Measurements from ENCODE around the gene SP6.
A peak's percentile ranks its signal among the peaks of the same experiment; 100 is the strongest.

SP6 gene

DNA sequence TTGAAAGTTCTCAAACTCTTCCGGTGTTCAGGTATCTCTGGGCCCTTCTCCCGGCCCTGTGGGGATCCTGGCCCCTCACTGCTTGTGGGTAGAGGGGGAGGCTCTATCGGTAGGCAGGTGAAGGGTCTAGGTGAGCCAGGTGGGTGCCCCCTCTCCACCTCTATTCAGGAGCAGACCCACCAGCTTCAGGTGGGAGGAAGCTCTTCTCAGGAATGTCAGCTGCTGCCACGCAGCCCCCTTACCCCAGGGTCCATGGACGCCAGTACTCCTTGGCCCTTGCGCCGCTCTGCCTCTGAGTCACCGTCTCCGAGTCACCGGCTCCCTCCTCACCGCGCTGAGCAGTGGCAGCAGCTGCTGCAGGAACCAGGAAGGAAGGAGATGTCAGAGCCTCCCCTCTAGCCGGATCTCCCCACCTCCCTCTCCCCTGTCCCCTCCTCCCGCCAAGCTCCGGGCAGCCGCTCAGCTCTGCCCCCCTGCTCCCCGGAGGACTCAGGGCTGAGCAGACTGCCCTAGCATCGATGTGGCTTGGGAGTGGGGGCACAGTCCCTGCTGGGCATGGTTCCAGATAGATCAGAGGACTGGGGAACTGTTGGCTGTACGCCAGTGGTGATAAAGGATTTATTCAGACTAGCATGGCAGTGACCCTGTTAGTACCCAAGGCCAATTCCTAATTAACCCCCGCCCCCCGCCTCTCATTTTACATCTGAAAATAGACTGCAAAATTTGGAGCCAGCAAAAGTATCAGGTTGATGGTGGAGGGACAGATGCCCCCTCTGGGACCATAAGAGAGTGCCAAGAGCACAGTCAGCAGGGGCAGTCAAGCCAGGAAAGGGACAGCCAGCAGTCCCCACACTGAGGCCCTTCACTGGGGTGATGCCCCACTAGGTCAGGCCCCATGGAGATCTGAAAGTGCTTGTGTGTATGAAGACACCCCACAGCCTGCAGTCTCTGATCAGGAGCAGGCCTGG lies 29.3 kb downstream of the SP6 start, which contains the start of gene OSBPL7:
Gene OSBPL7 (minus strand): TSS at position 371 of the 968 bp plus-strand sequence. CDS start 1,516 bp downstream, outside the sequence.
- Histone ChIP-seq H3K36me3 (ENCODE audit: control insufficient read depth, low read depth, low read length) (peaks cover 20% of the 10 kb centered on the region), H3K27me3 (ENCODE audit: control insufficient read depth, insufficient read depth, low read length) (no peaks in the 10 kb centered on the region), H3K9me3 (ENCODE audit: control insufficient read depth, low read depth, low read length) (no peaks in the 10 kb centered on the region), H3K9ac (ENCODE audit: low read length) (no peak within 1 kb of the TSS), H3K4me3 (ENCODE audit: low read length) (peak within 1 kb of the TSS; percentile 75), H3K4me1 (ENCODE audit: control insufficient read depth, low read depth, low read length) (no peaks in the 10 kb centered on the region), H3K27ac (ENCODE audit: low read length) (no peak within 1 kb of the TSS)

DNA sequence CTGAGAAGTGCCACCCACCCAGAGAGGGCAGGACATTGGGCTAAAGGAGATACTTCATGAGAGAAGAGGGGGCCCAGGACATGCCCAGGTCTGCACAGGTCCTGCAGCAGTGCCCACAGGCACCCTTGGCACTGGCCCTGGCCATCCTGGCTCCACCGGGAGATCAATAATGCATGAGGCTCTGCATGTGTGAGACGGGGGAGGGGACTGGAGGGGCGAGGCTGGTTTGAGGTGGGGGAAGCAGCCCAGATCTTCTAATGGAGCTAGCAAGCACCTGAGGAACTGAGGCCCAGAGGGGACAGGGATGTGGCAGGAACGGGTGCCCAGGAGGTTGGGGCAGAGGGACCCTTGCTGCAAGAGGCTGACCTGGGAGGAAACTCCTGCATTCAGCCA lies 29.9 kb downstream of the SP6 start:
- H3K9me3 ChIP-seq (ENCODE audit: control insufficient read depth, low read depth, low read length), result no peaks in the 10 kb centered on the region
- H3K4me3 ChIP-seq (ENCODE audit: low read length), result peak overlapping the region; percentile 75
- no peak overlapping the region for H3K27ac ChIP-seq (ENCODE audit: low read length)
- no peaks in the 10 kb centered on the region for H3K27me3 ChIP-seq (ENCODE audit: control insufficient read depth, insufficient read depth, low read length)
- peaks cover 13% of the 10 kb centered on the region for H3K36me3 ChIP-seq (ENCODE audit: control insufficient read depth, low read depth, low read length)
- H3K4me1 ChIP-seq (ENCODE audit: control insufficient read depth, low read depth, low read length), result no peaks in the 10 kb centered on the region
- no peak overlapping the region for H3K9ac ChIP-seq (ENCODE audit: low read length)

DNA sequence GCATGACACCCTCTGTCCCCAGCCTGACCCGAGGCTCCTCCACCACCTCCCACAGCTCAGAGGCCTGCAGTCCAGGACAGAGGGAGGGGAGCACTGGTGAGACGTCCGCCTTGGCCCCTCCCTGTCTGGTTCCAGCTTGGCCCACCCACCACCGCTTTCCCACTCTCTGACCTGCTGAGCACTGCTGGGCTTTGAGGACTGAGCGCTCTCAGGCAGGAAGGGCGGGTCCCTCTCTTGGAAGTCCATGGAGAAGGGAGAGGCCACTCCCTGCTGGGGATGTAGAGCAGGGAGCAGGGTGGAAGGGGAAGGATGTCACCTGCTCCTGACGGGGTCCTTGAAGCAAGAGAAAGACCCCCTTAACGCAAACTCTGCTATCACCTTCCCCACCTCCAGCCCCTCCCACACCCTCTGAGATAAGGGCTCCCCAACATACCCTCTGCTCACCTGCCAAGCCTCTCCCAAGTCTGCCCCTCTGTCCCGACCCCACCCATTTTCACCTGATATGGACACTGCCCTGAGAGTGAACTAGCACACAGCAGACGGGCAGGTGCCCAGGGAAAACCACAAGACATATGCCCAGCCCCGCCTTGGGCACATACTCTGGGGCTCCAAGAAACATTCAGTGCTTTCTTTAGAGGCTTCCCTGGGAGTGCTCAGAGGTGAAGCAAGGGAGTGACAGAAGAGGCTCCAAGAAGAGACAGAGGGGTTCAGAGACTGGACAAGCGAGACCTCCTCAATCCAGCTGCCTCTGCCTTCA lies 30.8 kb downstream of the SP6 start:
- Histone ChIP-seq H3K9ac (ENCODE audit: low read length) (no peak overlapping the region), H3K4me3 (ENCODE audit: low read length) (no peak overlapping the region), H3K4me1 (ENCODE audit: control insufficient read depth, low read depth, low read length) (no peaks in the 10 kb centered on the region)

DNA sequence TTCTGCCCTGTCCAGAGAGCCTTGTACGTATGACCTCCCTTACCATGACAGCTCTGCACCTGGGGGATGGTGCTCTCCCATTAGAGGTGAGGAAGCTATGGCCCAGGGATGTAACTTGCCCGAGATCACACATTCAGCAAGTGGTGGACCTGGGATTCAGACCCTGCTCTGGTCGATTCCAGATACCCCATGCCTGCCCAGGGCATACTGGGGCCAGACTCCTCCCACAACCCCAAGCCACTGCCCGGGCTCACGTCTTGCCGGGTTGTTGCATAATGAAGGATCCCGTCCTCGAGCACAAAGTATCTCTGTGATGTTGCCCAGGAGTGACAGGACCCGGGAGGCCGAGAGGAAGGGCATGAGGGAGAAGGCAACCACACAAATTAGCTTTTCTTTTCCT lies 31.5 kb downstream of the SP6 start:
- H3K9me3 ChIP-seq (ENCODE audit: control insufficient read depth, low read depth, low read length), result no peaks in the 10 kb centered on the region
- H3K27ac ChIP-seq (ENCODE audit: low read length), result no peak overlapping the region
- no peak overlapping the region for H3K9ac ChIP-seq (ENCODE audit: low read length)
- H3K4me3 ChIP-seq (ENCODE audit: low read length), result no peak overlapping the region
- no peaks in the 10 kb centered on the region for H3K27me3 ChIP-seq (ENCODE audit: control insufficient read depth, insufficient read depth, low read length)
- peaks cover 9% of the 10 kb centered on the region for H3K36me3 ChIP-seq (ENCODE audit: control insufficient read depth, low read depth, low read length)
- H3K4me1 ChIP-seq (ENCODE audit: control insufficient read depth, low read depth, low read length), result no peaks in the 10 kb centered on the region

More for the DNA sequence above, 30.8 kb downstream of the SP6 start:
- H3K27me3 ChIP-seq (ENCODE audit: control insufficient read depth, insufficient read depth, low read length), result no peaks in the 10 kb centered on the region
- H3K27ac ChIP-seq (ENCODE audit: low read length), result no peak overlapping the region
- peaks cover 10% of the 10 kb centered on the region for H3K36me3 ChIP-seq (ENCODE audit: control insufficient read depth, low read depth, low read length)
- H3K9me3 ChIP-seq (ENCODE audit: control insufficient read depth, low read depth, low read length), result no peaks in the 10 kb centered on the region

DNA sequence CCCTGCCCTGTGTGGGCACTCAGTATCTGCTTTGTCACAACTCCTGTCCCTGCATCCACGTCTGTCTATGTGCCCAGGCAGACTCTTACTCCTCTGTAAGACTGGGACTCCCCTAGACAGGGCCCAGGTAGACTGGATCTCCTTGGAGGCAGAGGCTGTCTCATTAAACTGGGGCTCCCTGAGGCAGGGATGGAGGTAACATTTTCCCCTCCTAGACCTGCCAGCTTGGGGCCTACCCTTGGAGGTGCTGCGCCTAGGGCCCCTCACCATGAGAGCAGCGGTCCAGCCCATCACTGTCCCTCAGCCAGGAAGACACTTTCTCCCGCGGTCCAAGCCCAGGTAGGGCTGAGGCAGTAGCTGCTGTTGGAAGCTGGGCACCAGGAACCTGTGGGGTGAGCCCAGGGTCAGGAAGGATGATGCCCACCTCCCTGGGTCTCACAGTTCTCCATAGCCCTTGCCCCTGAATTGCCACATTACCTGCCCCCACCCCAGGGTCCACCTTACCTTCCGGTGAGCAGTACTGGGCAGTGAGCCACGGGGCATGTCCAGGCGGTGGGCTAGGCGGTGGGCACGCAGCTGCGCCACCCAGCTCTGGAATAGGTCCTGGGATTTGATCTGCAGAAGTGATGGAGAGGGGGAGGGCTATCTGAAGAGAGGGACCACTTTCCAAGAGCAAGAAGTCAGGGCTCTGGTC lies 32.8 kb downstream of the SP6 start:
- H3K36me3 ChIP-seq (ENCODE audit: control insufficient read depth, low read depth, low read length), result no peaks in the 10 kb centered on the region
- no peaks in the 10 kb centered on the region for H3K9me3 ChIP-seq (ENCODE audit: control insufficient read depth, low read depth, low read length)
- no peaks in the 10 kb centered on the region for H3K27me3 ChIP-seq (ENCODE audit: control insufficient read depth, insufficient read depth, low read length)
- H3K4me1 ChIP-seq (ENCODE audit: control insufficient read depth, low read depth, low read length), result no peaks in the 10 kb centered on the region
- no peak overlapping the region for H3K9ac ChIP-seq (ENCODE audit: low read length)
- no peak overlapping the region for H3K27ac ChIP-seq (ENCODE audit: low read length)
- H3K4me3 ChIP-seq (ENCODE audit: low read length), result no peak overlapping the region

DNA sequence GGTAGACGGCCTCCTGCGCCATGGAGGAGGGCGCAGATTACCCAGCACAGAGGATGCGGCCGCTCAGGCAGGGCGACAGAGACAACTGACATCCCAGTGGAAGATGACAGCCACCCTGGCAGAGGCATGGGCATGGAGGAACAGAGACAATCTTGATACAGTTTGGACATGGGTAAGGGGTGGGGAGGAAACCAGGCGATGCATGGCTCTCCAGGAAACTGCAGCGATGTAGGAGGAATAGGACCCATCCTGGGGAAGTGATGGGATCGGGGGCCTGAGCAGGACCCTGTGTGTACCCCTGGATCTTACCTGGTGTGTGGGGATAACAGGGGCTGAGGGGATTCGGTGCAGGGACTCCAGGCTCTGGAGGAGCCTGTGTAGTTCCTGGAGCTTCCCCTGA lies 34.0 kb downstream of the SP6 start:
- Histone ChIP-seq H3K36me3 (ENCODE audit: control insufficient read depth, low read depth, low read length) (no peaks in the 10 kb centered on the region), H3K4me1 (ENCODE audit: control insufficient read depth, low read depth, low read length) (no peaks in the 10 kb centered on the region), H3K9me3 (ENCODE audit: control insufficient read depth, low read depth, low read length) (no peaks in the 10 kb centered on the region), H3K27me3 (ENCODE audit: control insufficient read depth, insufficient read depth, low read length) (no peaks in the 10 kb centered on the region), H3K9ac (ENCODE audit: low read length) (no peak overlapping the region), H3K27ac (ENCODE audit: low read length) (no peak overlapping the region), H3K4me3 (ENCODE audit: low read length) (no peak overlapping the region)

DNA sequence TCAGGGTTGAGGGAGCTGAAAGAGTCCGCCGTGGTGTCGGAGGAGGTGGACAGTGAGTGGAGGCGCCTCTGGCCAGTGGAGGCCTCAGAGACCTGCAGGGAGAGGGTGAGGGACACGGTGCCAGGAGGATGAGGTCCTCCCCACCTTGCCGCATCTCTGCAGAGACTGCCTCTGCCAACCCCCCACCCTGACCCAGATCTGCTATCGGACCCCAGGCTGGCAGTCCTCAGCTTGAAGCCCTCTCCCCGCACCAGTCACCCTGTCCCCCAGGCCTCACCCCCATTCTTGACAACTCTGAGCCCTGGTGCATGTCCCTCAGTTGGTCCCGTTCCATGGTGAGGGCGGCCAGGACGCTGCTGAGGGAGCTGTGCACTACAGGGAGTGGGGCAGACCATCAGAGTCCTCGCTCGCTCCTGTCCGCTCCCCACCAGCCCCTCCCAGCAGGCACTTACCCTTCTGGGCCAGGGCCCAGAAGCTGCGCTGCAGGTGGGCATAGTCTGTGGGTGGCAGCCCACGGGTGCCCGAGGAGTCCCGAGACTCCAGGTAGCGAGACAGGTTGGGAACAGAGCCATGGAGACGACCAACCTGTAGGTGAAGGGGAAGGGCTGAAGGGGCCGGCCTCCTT lies 34.7 kb downstream of the SP6 start:
- Histone ChIP-seq H3K9me3 (ENCODE audit: control insufficient read depth, low read depth, low read length) (no peaks in the 10 kb centered on the region), H3K4me1 (ENCODE audit: control insufficient read depth, low read depth, low read length) (no peaks in the 10 kb centered on the region), H3K27ac (ENCODE audit: low read length) (no peak overlapping the region), H3K9ac (ENCODE audit: low read length) (no peak overlapping the region), H3K27me3 (ENCODE audit: control insufficient read depth, insufficient read depth, low read length) (no peaks in the 10 kb centered on the region), H3K4me3 (ENCODE audit: low read length) (no peak overlapping the region), H3K36me3 (ENCODE audit: control insufficient read depth, low read depth, low read length) (no peaks in the 10 kb centered on the region)

DNA sequence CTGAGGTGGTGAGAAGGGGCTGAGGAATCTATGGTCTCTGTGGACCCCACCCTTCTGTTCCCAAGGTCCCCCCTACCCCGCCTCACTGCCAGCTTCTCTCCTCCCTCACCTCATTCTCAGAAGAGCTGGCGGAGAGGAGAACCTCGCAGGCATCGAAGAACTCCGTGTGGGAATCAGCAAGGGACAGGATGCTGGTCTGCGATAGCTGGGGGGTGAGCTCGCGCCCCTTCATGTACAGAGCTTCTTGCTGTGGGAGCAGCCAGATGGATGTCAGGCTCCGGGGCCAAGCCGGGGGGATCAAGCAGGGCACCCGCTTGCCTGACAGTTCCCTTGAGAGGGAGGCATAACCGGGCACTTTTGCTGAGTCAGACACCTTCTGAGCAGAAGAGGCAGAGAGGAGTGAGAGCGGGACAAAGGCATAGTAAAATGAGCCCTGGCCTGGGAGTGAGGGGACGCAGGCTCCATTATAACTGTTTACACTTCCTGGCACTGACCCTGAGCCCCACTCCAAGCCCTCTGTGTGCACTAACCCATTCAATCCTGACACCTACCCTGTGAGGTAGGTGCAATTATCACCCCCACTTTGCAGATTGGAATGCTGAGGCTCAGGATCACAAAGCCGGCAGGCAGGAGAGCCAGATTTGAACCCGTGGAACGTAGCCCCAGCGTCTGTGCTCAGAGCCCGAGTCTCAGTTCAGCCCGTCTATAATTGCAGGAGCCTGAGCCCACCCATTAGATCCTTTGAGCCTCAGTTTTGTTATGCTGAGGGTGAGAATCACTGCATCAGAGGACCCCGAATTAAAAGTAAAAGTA lies 35.7 kb downstream of the SP6 start:
- H3K36me3 ChIP-seq (ENCODE audit: control insufficient read depth, low read depth, low read length), result no peaks in the 10 kb centered on the region
- no peaks in the 10 kb centered on the region for H3K27me3 ChIP-seq (ENCODE audit: control insufficient read depth, insufficient read depth, low read length)
- no peak overlapping the region for H3K9ac ChIP-seq (ENCODE audit: low read length)
- H3K9me3 ChIP-seq (ENCODE audit: control insufficient read depth, low read depth, low read length), result no peaks in the 10 kb centered on the region
- no peak overlapping the region for H3K27ac ChIP-seq (ENCODE audit: low read length)
- no peaks in the 10 kb centered on the region for H3K4me1 ChIP-seq (ENCODE audit: control insufficient read depth, low read depth, low read length)
- H3K4me3 ChIP-seq (ENCODE audit: low read length), result no peak overlapping the region

DNA sequence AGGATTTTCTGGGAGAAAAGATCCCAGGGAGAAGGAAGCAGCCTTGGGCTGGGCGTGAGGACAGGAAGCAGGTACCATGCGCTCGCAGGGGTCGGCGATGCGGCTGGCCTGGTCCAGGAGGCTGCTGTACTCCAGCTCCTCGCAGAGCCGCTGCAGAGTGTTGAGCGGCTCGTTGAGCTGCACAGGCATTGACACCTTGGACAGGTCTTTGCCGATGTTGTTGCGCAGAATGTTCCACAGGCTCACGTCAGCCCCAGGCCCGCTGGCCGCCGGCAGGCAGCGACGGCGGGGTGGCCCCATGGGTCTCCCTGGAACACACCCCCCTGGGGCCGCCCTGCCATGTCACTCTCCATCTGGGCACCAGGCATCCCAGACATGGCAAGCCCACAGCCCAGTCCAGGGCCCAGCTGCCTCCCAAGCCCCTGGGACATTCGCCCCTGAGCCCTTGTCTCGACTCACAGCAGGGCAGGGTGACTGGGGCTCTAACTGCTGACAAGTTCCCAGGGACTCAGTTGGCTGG lies 37.4 kb downstream of the SP6 start:
- Histone ChIP-seq H3K4me3 (ENCODE audit: low read length) (no peak overlapping the region), H3K4me1 (ENCODE audit: control insufficient read depth, low read depth, low read length) (no peaks in the 10 kb centered on the region), H3K9me3 (ENCODE audit: control insufficient read depth, low read depth, low read length) (no peaks in the 10 kb centered on the region), H3K27ac (ENCODE audit: low read length) (no peak overlapping the region), H3K27me3 (ENCODE audit: control insufficient read depth, insufficient read depth, low read length) (no peaks in the 10 kb centered on the region), H3K36me3 (ENCODE audit: control insufficient read depth, low read depth, low read length) (peaks cover 4% of the 10 kb centered on the region), H3K9ac (ENCODE audit: low read length) (no peak overlapping the region)

DNA sequence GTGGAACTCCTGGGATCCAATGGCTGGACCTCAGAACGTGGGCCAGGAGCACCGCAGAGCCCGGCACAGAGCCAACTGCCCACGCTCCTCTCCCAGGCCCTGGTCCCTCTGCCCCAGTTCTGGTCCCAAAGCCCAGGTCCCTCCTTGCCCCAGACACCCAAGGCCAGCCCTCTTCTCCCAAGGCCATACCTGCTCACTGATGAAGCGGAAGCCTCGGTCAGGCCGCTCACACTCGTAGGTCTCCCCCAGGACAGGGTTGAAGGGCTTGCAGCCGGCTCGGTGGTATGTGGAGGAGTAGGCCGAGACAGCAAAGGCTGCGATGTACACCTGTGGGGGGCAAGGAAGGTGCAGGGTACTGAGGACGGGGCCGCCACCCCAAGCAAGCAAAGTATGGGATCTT lies 37.9 kb downstream of the SP6 start:
- H3K36me3 ChIP-seq (ENCODE audit: control insufficient read depth, low read depth, low read length), result peaks cover 4% of the 10 kb centered on the region
- H3K27me3 ChIP-seq (ENCODE audit: control insufficient read depth, insufficient read depth, low read length), result no peaks in the 10 kb centered on the region
- no peak overlapping the region for H3K4me3 ChIP-seq (ENCODE audit: low read length)
- H3K9me3 ChIP-seq (ENCODE audit: control insufficient read depth, low read depth, low read length), result no peaks in the 10 kb centered on the region
- H3K9ac ChIP-seq (ENCODE audit: low read length), result no peak overlapping the region
- H3K4me1 ChIP-seq (ENCODE audit: control insufficient read depth, low read depth, low read length), result no peaks in the 10 kb centered on the region
- H3K27ac ChIP-seq (ENCODE audit: low read length), result no peak overlapping the region
